Amygdala (tissue), 56 donors: ENCODE measurements around the gene NEDD1.

Experiments used
- DNase-seq, 56 donors: peaks; one replicate each; lab custom pipeline; 2025; lab: John Stamatoyannopoulos, UW

The NEDD1 gene

GRCh38 chr12:96997797-96998484 is 90.9 kb downstream of the NEDD1 start:
- DNase-seq, result no peak

GRCh38 chr12:97003276-97003675 is 96.2 kb downstream of the NEDD1 start:
- no peak for DNase-seq
